ENCODE data around the gene PIPOX.

The PIPOX gene

GRCh38 chr17:29020576-29020975, 22.4 kb upstream of the PIPOX start:
- no peak for FAIRE-seq

GRCh38 chr17:29021226-29021625, 21.7 kb upstream of the PIPOX start:
- FAIRE-seq, result no peak

GRCh38 chr17:29022074-29022473, 20.9 kb upstream of the PIPOX start:
- no peak for FAIRE-seq

- no peak for FAIRE-seq
Measured at GRCh38 chr17:29024316-29024952, 18.5 kb upstream of the PIPOX start.

- FAIRE-seq, result no peak
Measured at GRCh38 chr17:29031488-29031887, 11.5 kb upstream of the PIPOX start.

- FAIRE-seq, result no peak
Measured at GRCh38 chr17:29032013-29032856, 10.7 kb upstream of the PIPOX start.

GRCh38 chr17:29032857-29033197, 10.1 kb upstream of the PIPOX start:
- no peak for FAIRE-seq

GRCh38 chr17:29034510-29034909, 8.4 kb upstream of the PIPOX start:
- no peak for FAIRE-seq

GRCh38 chr17:29036584-29036983, 6.4 kb upstream of the PIPOX start:
- no peak for FAIRE-seq

- FAIRE-seq, result no peak
Measured at GRCh38 chr17:29037739-29038084, 5.2 kb upstream of the PIPOX start.

GRCh38 chr17:29038085-29038795, 4.7 kb upstream of the PIPOX start:
- no peak for FAIRE-seq

GRCh38 chr17:29039764-29040598, 3.0 kb upstream of the PIPOX start:
- no peak for FAIRE-seq

- no peak for FAIRE-seq
Measured at GRCh38 chr17:29041091-29041490, 1.9 kb upstream of the PIPOX start.

- no peak for FAIRE-seq
Measured at GRCh38 chr17:29041571-29041970, 1.4 kb upstream of the PIPOX start.

- no peak for FAIRE-seq
Measured at GRCh38 chr17:29042026-29042678, 789 bp upstream of the PIPOX start.

GRCh38 chr17:29043539-29044145, 701 bp downstream of the PIPOX start:
- FAIRE-seq, result no peak

- no peak for FAIRE-seq
Measured at GRCh38 chr17:29045026-29045425, 2.1 kb downstream of the PIPOX start.

GRCh38 chr17:29045734-29046472, 3.0 kb downstream of the PIPOX start:
- no peak for FAIRE-seq

- no peak for FAIRE-seq
Measured at GRCh38 chr17:29046473-29046839, 3.5 kb downstream of the PIPOX start.

GRCh38 chr17:29048440-29049368, 5.8 kb downstream of the PIPOX start:
- no peak for FAIRE-seq
